Hepatocyte (in vitro differentiated cells): Measurements from ENCODE around the gene NT5M. TPM values are rescaled to one million over a fixed set of nuclear protein-coding genes. Genes with fewer than 3 reads are reported as not detected.

Source experiments
- DNase-seq: peaks from one replicate; pipeline ENCODE4 v3.0.0-alpha.2; 2016; ENCODE audit warnings: low spot score
- H2AFZ ChIP-seq: fragments of 200-600 bp; sonication (generic); 2 replicates; pipeline ENCODE4 v1.6.0; 2016; ENCODE audit warnings: antibody characterized with exemption, mild to moderate bottlenecking
- H3K27ac ChIP-seq: fragments of 200-600 bp; sonication (generic); 2 replicates; pipeline ENCODE4 v1.5.1; 2016; ENCODE audit warnings: mild to moderate bottlenecking
- H3K27me3 ChIP-seq: fragments of 200-600 bp; sonication (generic); 2 replicates; pipeline ENCODE4 v1.6.1; 2016
- H3K36me3 ChIP-seq: fragments of 200-600 bp; sonication (generic); replicated peaks from 2 replicates; pipeline ENCODE4 v1.5.1; 2016; ENCODE audit warnings: low read depth; ENCODE audit not compliant: insufficient read depth
- H3K4me1 ChIP-seq: fragments of 200-600 bp; sonication (generic); 2 replicates; pipeline ENCODE4 v1.5.1; 2016; ENCODE audit warnings: mild to moderate bottlenecking, moderate library complexity; ENCODE audit not compliant: insufficient read depth
- H3K4me2 ChIP-seq: fragments of 200-600 bp; sonication (generic); 2 replicates; pipeline ENCODE4 v1.6.0; 2016
- H3K4me3 ChIP-seq: fragments of 200-600 bp; sonication (generic); 2 replicates; pipeline ENCODE4 v1.5.1; 2016; ENCODE audit warnings: mild to moderate bottlenecking
- H3K79me2 ChIP-seq: fragments of 200-600 bp; sonication (generic); 2 replicates; pipeline ENCODE4 v1.6.0; 2017; ENCODE audit warnings: mild to moderate bottlenecking
- H3K9me2 ChIP-seq: fragments of 200-600 bp; sonication (generic); replicated peaks from 2 replicates; pipeline ENCODE4 v1.6.0; 2017; ENCODE audit warnings: mild to moderate bottlenecking; ENCODE audit not compliant: insufficient read depth
- H3K9me3 ChIP-seq: fragments of 200-600 bp; sonication (generic); 2 replicates; pipeline ENCODE4 v1.5.1; 2016; ENCODE audit warnings: low read depth, mild to moderate bottlenecking
- H4K20me1 ChIP-seq: fragments of 200-600 bp; sonication (generic); 2 replicates; pipeline ENCODE4 v1.6.0; 2016; ENCODE audit warnings: mild to moderate bottlenecking; ENCODE audit not compliant: insufficient read depth, poor library complexity, severe bottlenecking
- CTCF ChIP-seq: fragments of 200-600 bp; sonication (generic); IDR thresholded peaks from 2 replicates; pipeline ENCODE4 v1.5.1; 2016; ENCODE audit warnings: antibody characterized with exemption, mild to moderate bottlenecking; ENCODE audit not compliant: poor library complexity
- EZH2 ChIP-seq: fragments of 200-600 bp; sonication (generic); IDR thresholded peaks from 2 replicates; pipeline ENCODE4 v1.6.1; 2016; ENCODE audit warnings: antibody characterized with exemption, mild to moderate bottlenecking, borderline replicate concordance
- EZH2phosphoT487 ChIP-seq: fragments of 200-600 bp; sonication (generic); IDR thresholded peaks from one replicate; pipeline ENCODE4 v1.6.1; 2018; ENCODE audit warnings: antibody characterized with exemption, mild to moderate bottlenecking, low read depth, moderate library complexity; ENCODE audit not compliant: unreplicated experiment, severe bottlenecking
- WGBS: methylation state at CpG from one replicate; pipeline ENCODE4 v1.1.6; 2016; ENCODE audit warnings: low lambda C conversion rate; ENCODE audit errors: missing lambda C conversion rate; 5-methylcytosine and 5-hydroxymethylcytosine counted together
- polyA plus RNA-seq: library from polyadenylated mRNA; unstranded; fragments of >200 nt; fragmentation: Nextera tagmentation; extraction: Ambion mirVana; gene quantifications from 2 replicates; pipeline ENCODE4 v1.2.1, GENCODE V29; 2016
- total RNA-seq: library from RNA; depleted of rRNA; stranded (reverse); fragments of >200 nt; gene quantifications from 2 replicates; pipeline ENCODE4 v1.2.3, GENCODE V29; 2014

The NT5M gene
- total and polyA plus RNA-seq, 2 experiments from 2014 or later: 3.4 to 3.5 TPM

DNA sequence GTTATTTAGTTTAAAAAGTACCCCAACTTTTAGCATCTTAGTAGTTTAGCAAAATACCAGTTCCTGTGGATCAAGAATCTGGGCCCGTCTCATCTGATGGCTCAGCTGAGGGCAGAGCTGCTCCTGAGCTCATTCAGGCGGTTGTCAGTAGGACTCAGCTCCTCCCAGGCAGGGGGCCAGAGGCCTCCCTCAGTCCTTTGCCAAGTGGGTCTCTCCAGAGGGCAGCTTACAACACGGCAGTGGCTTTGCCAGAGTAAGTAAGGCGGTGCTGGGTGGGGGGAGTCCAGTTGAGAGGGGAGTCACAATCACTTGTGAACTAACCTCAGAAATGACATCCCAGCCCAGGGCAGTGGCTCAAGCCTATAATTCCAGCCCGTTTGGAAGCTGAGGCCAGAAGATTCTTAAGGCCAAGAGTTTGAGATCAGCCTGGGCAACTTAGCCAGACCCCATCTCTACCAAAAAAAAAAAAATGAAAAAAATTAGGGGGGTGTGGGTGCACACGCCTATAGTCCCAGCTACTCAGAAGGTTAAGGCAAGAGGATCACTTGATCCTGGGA lies 92.2 kb downstream of the NT5M start:
- Histone ChIP-seq H3K36me3 (no peaks in the 10 kb centered on the region), H3K4me2 (no peak overlapping the region), H4K20me1 (no peaks in the 10 kb centered on the region), H3K79me2 (no peaks in the 10 kb centered on the region), H3K4me3 (no peak overlapping the region), H3K27ac (no peak overlapping the region), H3K9me2 (no peaks in the 10 kb centered on the region), H2AFZ (no peak overlapping the region), H3K9me3 (no peaks in the 10 kb centered on the region), H3K27me3 (no peaks in the 10 kb centered on the region), H3K4me1 (no peaks in the 10 kb centered on the region)
- WGBS: 91% methylated on average over 6 of the region's 6 CpGs
- no peak for TF ChIP-seq EZH2
- TF ChIP-seq CTCF: no peak
- no peak for TF ChIP-seq EZH2phosphoT487
- no peak for DNase-seq

DNA sequence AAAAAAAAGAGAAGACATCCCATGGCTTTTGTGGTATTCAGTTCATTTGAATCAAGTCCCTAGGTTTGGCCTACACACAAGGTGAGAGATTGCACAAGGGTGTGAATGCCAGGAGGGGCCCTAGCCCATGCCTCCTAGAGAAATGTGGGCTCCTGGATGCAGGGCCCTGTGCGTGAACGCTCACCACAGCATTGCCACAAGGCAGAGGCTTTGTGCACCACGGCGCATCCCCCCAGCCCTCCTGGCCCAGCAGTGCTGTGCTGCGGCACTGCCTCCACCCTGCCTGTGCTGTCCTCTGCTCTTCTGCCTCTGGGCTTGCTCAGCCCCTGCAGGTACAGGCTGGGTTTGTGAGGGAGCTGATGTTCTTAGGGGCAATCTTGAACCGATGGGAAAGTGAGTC lies 92.7 kb downstream of the NT5M start:
- Histone ChIP-seq H4K20me1 (no peaks in the 10 kb centered on the region), H3K4me3 (no peak overlapping the region), H3K9me3 (no peaks in the 10 kb centered on the region), H3K27ac (no peak overlapping the region), H2AFZ (no peak overlapping the region), H3K4me1 (no peaks in the 10 kb centered on the region), H3K79me2 (no peaks in the 10 kb centered on the region), H3K9me2 (no peaks in the 10 kb centered on the region), H3K4me2 (no peak overlapping the region), H3K27me3 (no peaks in the 10 kb centered on the region), H3K36me3 (no peaks in the 10 kb centered on the region)
- WGBS: 94% methylated on average over 6 of the region's 6 CpGs
- no peak for DNase-seq
- TF ChIP-seq EZH2: no peak
- no peak for TF ChIP-seq CTCF
- TF ChIP-seq EZH2phosphoT487: no peak

Other genes with a start within 250 kb of the NT5M start
- 0.24 and 0.97 TPM in 2 replicates for gene PLD6, start 97.0 kb upstream of the NT5M start, total RNA-seq
- 0.63 and 0.79 TPM in 2 replicates for gene PLD6, start 97.0 kb upstream of the NT5M start, polyA plus RNA-seq
- 51.5 and 66.2 TPM in 2 replicates for gene FLCN, start 66.2 kb upstream of the NT5M start, total RNA-seq
- 31.0 and 39.0 TPM in 2 replicates for gene FLCN, start 66.2 kb upstream of the NT5M start, polyA plus RNA-seq
- gene COPS3, start 22.1 kb upstream of the NT5M start, total RNA-seq: 69.1 and 69.5 TPM in 2 replicates
- gene COPS3, start 22.1 kb upstream of the NT5M start, polyA plus RNA-seq: 56.4 and 62.9 TPM in 2 replicates
- gene MED9, start 173.6 kb downstream of the NT5M start, total RNA-seq: 17.3 and 19.7 TPM in 2 replicates
- 17.1 and 21.1 TPM in 2 replicates for gene MED9, start 173.6 kb downstream of the NT5M start, polyA plus RNA-seq
- gene RASD1, start 193.0 kb downstream of the NT5M start, total RNA-seq: 23.5 and 24.0 TPM in 2 replicates
- 44.8 and 46.9 TPM in 2 replicates for gene RASD1, start 193.0 kb downstream of the NT5M start, polyA plus RNA-seq